ENCODE measurements around the gene CCDC183. TPM values are rescaled to one million over a fixed set of nuclear protein-coding genes. Genes with fewer than 3 reads are reported as not detected.

Gene CCDC183
- total and polyA plus RNA-seq, 4 donors, result 0.38 to 4.6 (median 2.2) TPM

DNA sequence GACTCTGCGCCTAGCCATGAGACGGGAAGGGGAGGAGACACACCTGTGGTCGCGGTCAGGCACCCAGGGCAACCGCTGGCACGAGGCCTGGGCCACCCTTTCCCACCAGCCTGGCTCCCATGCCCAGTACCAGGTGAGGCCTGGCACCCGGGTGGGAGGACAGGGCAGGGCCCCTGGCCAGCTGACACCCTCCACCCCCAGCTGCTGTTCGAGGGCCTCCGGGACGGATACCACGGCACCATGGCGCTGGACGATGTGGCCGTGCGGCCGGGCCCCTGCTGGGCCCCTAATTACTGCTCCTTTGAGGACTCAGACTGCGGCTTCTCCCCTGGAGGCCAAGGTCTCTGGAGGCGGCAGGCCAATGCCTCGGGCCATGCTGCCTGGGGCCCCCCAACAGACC lies 61.0 kb downstream of the CCDC183 start:
- peaks cover 0 to 7% (median 0%) of the 10 kb centered on the region in 5 donors for H3K4me1 ChIP-seq (ENCODE audit: control insufficient read depth in 5 of 5, insufficient read depth in 5 of 5, low read length in 5 of 5)
- H3K9ac ChIP-seq (ENCODE audit: insufficient read depth in 1 of 2, low read length in 2 of 2), result no peak overlapping the region
- TF ChIP-seq, protein P1, sequence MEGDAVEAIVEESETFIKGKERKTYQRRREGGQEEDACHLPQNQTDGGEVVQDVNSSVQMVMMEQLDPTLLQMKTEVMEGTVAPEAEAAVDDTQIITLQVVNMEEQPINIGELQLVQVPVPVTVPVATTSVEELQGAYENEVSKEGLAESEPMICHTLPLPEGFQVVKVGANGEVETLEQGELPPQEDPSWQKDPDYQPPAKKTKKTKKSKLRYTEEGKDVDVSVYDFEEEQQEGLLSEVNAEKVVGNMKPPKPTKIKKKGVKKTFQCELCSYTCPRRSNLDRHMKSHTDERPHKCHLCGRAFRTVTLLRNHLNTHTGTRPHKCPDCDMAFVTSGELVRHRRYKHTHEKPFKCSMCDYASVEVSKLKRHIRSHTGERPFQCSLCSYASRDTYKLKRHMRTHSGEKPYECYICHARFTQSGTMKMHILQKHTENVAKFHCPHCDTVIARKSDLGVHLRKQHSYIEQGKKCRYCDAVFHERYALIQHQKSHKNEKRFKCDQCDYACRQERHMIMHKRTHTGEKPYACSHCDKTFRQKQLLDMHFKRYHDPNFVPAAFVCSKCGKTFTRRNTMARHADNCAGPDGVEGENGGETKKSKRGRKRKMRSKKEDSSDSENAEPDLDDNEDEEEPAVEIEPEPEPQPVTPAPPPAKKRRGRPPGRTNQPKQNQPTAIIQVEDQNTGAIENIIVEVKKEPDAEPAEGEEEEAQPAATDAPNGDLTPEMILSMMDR (IDR thresholded peaks at IDR 0.05; ENCODE audit: control extremely low read depth, extremely low read depth), result no peak
- no peak overlapping the region for H3K4me3 ChIP-seq
- H3K27ac ChIP-seq (ENCODE audit: low read depth in 1 of 2, low read length in 1 of 2), result no peak overlapping the region
- H3K9me3 ChIP-seq (ENCODE audit: control insufficient read depth in 4 of 4, insufficient read depth in 3 of 4, low read length in 3 of 4), result no peaks in the 10 kb centered on the region
- H3K27me3 ChIP-seq (ENCODE audit: control insufficient read depth in 3 of 3, insufficient read depth in 3 of 3, low read length in 2 of 3), result no peaks in the 10 kb centered on the region
- ATAC-seq (ENCODE audit: insufficient read depth, low FRiP score), result no peak
- no peak for DNase-seq
- H3K36me3 ChIP-seq (ENCODE audit: control insufficient read depth in 4 of 4, insufficient read depth in 4 of 4, low read length in 4 of 4), result peaks cover 0 to 28% (median 4%) of the 10 kb centered on the region in 4 donors
- WGBS, 2 donors, result 89 to 96% methylated on average over 19 of the region's 19 CpGs

Small RNAs within 50 kb of the gene (small RNA-seq; reads per million reads assigned to genes)
- gene AL355987.2 (ENCODE audit: low replicate concordance) (not detected), gene ATP6V1G1P3 (ENCODE audit: low replicate concordance) (not detected), gene MIR4292 (ENCODE audit: low replicate concordance) (not detected), gene MIR6722 (ENCODE audit: low replicate concordance) (not detected)

Other genes starting within 250 kb of the CCDC183 start
- gene EGFL7, start 133.4 kb upstream of the CCDC183 start, total RNA-seq, result 100 to 1,000 TPM; 128 to 177 TPM
- gene EGFL7, start 133.4 kb upstream of the CCDC183 start, polyA plus RNA-seq, result 100 to 1,000 TPM; 275 to 379 TPM
- 100 to 1,000 TPM in 1 of 2 donors, 10 to 100 TPM in 1; 81.7 to 184 TPM for gene AGPAT2, start 108.9 kb upstream of the CCDC183 start, total RNA-seq
- 100 to 1,000 TPM; 169 to 277 TPM for gene AGPAT2, start 108.9 kb upstream of the CCDC183 start, polyA plus RNA-seq
- gene DIPK1B, start 83.8 kb upstream of the CCDC183 start, total RNA-seq, result 10 to 100 TPM; 14.5 to 26.7 TPM
- 10 to 100 TPM; 12.5 to 13.3 TPM for gene DIPK1B, start 83.8 kb upstream of the CCDC183 start, polyA plus RNA-seq
- gene LCN10, start 53.4 kb upstream of the CCDC183 start, total RNA-seq, result 1 to 10 TPM in 1 of 2 donors, not detected in 1; 4.7 TPM
- 1 to 10 TPM in 1 of 2 donors, under 1 TPM in 1; 0.72 to 6.4 TPM for gene LCN10, start 53.4 kb upstream of the CCDC183 start, polyA plus RNA-seq
- 1 to 10 TPM in 1 of 2 donors, not detected in 1; 8.6 TPM for gene LCN6, start 47.8 kb upstream of the CCDC183 start, total RNA-seq
- gene LCN6, start 47.8 kb upstream of the CCDC183 start, polyA plus RNA-seq, result 10 to 100 TPM in 1 of 2 donors, 1 to 10 TPM in 1; 1.4 to 12.3 TPM
- gene LCN8, start 38.1 kb upstream of the CCDC183 start, total RNA-seq, result under 1 TPM in 1 of 2 donors, not detected in 1; 0.11 TPM
- not detected for gene LCN8, start 38.1 kb upstream of the CCDC183 start, polyA plus RNA-seq
- gene LCN15, start 31.8 kb upstream of the CCDC183 start, total RNA-seq, result not detected
- under 1 TPM in 1 of 2 donors, not detected in 1; 0.16 TPM for gene LCN15, start 31.8 kb upstream of the CCDC183 start, polyA plus RNA-seq
- 10 to 100 TPM; 56.5 to 94.1 TPM for gene TMEM141, start 5.0 kb upstream of the CCDC183 start, total RNA-seq
- 100 to 1,000 TPM; 132 to 177 TPM for gene TMEM141, start 5.0 kb upstream of the CCDC183 start, polyA plus RNA-seq
- gene RABL6, start 11.6 kb downstream of the CCDC183 start, total RNA-seq, result 10 to 100 TPM; 36.4 to 87.8 TPM
- gene RABL6, start 11.6 kb downstream of the CCDC183 start, polyA plus RNA-seq, result 10 to 100 TPM; 53.7 to 70.8 TPM
- 1 to 10 TPM; 1.6 to 4.3 TPM for gene AJM1, start 46.1 kb downstream of the CCDC183 start, total RNA-seq
- gene AJM1, start 46.1 kb downstream of the CCDC183 start, polyA plus RNA-seq, result 1 to 10 TPM; 1.1 to 1.3 TPM
- gene PHPT1, start 53.1 kb downstream of the CCDC183 start, total RNA-seq, result 100 to 1,000 TPM in 1 of 2 donors, 10 to 100 TPM in 1; 75.0 to 124 TPM
- gene PHPT1, start 53.1 kb downstream of the CCDC183 start, polyA plus RNA-seq, result 100 to 1,000 TPM; 110 to 195 TPM
- gene MAMDC4, start 56.0 kb downstream of the CCDC183 start, total RNA-seq, result 10 to 100 TPM in 1 of 2 donors, 1 to 10 TPM in 1; 5.6 to 13.2 TPM
- 1 to 10 TPM; 7.0 to 7.3 TPM for gene MAMDC4, start 56.0 kb downstream of the CCDC183 start, polyA plus RNA-seq
- 100 to 1,000 TPM; 283 to 298 TPM for gene EDF1, start 70.0 kb downstream of the CCDC183 start, total RNA-seq
- 100 to 1,000 TPM; 308 to 670 TPM for gene EDF1, start 70.0 kb downstream of the CCDC183 start, polyA plus RNA-seq
- 10 to 100 TPM; 17.2 to 19.1 TPM for gene TRAF2, start 90.2 kb downstream of the CCDC183 start, total RNA-seq
- 10 to 100 TPM; 11.3 to 13.2 TPM for gene TRAF2, start 90.2 kb downstream of the CCDC183 start, polyA plus RNA-seq
- 100 to 1,000 TPM in 1 of 2 donors, 10 to 100 TPM in 1; 56.6 to 118 TPM for gene FBXW5, start 148.4 kb downstream of the CCDC183 start, total RNA-seq
- gene FBXW5, start 148.4 kb downstream of the CCDC183 start, polyA plus RNA-seq, result 100 to 1,000 TPM in 1 of 2 donors, 10 to 100 TPM in 1; 89.1 to 109 TPM
- 1 to 10 TPM in 1 of 2 donors, not detected in 1; 2.1 TPM for gene C8G, start 148.9 kb downstream of the CCDC183 start, total RNA-seq
- gene C8G, start 148.9 kb downstream of the CCDC183 start, polyA plus RNA-seq, result 1 to 10 TPM in 1 of 2 donors, under 1 TPM in 1; 0.90 to 1.4 TPM
- 1 to 10 TPM; 4.1 to 6.3 TPM for gene LCN12, start 155.9 kb downstream of the CCDC183 start, total RNA-seq
- 1 to 10 TPM in 1 of 2 donors, under 1 TPM in 1; 0.35 to 2.4 TPM for gene LCN12, start 155.9 kb downstream of the CCDC183 start, polyA plus RNA-seq
- gene PTGDS, start 181.2 kb downstream of the CCDC183 start, total RNA-seq, result 100 to 1,000 TPM in 1 of 2 donors, 10 to 100 TPM in 1; 29.5 to 159 TPM
- 100 to 1,000 TPM in 1 of 2 donors, 10 to 100 TPM in 1; 19.4 to 158 TPM for gene PTGDS, start 181.2 kb downstream of the CCDC183 start, polyA plus RNA-seq
- gene LCNL1, start 186.7 kb downstream of the CCDC183 start, total RNA-seq, result 1 to 10 TPM in 1 of 2 donors, under 1 TPM in 1; 0.28 to 2.5 TPM
- gene LCNL1, start 186.7 kb downstream of the CCDC183 start, polyA plus RNA-seq, result 1 to 10 TPM in 1 of 2 donors, under 1 TPM in 1; 0.15 to 2.7 TPM
- 10 to 100 TPM; 16.6 to 58.1 TPM for gene PAXX, start 196.1 kb downstream of the CCDC183 start, total RNA-seq
- 100 to 1,000 TPM in 1 of 2 donors, 10 to 100 TPM in 1; 60.7 to 172 TPM for gene PAXX, start 196.1 kb downstream of the CCDC183 start, polyA plus RNA-seq
- gene CLIC3, start 200.2 kb downstream of the CCDC183 start, total RNA-seq, result 100 to 1,000 TPM in 1 of 2 donors, 10 to 100 TPM in 1; 72.0 to 115 TPM
- 10 to 100 TPM; 17.2 to 90.2 TPM for gene CLIC3, start 200.2 kb downstream of the CCDC183 start, polyA plus RNA-seq
- 10 to 100 TPM; 13.4 to 39.0 TPM for gene ABCA2, start 231.9 kb downstream of the CCDC183 start, total RNA-seq
- 10 to 100 TPM; 14.8 to 18.1 TPM for gene ABCA2, start 231.9 kb downstream of the CCDC183 start, polyA plus RNA-seq
- 1 to 10 TPM in 1 of 2 donors, under 1 TPM in 1; 0.37 to 1.0 TPM for gene FUT7, start 235.8 kb downstream of the CCDC183 start, total RNA-seq
- gene FUT7, start 235.8 kb downstream of the CCDC183 start, polyA plus RNA-seq, result 1 to 10 TPM in 1 of 2 donors, under 1 TPM in 1; 0.45 to 5.5 TPM
- gene NPDC1, start 249.8 kb downstream of the CCDC183 start, total RNA-seq, result 10 to 100 TPM; 28.7 to 99.3 TPM
- 10 to 100 TPM; 49.0 to 87.5 TPM for gene NPDC1, start 249.8 kb downstream of the CCDC183 start, polyA plus RNA-seq

All from lung (tissue), 13 donors.